Measurements from ENCODE around the gene MC1R.

Gene MC1R

GRCh38 chr16:89954462-89954861 is 35.8 kb downstream of the MC1R start:
- no peak for TF ChIP-seq CTCF (IDR thresholded peaks at IDR 0.05; ENCODE audit: insufficient read depth, low read length, missing control alignments)
- ChIA-PET CTCF (no interaction called here), POLR2A (no interaction called here)
- DNase-seq (ENCODE audit: low read depth, low spot score): no peak
- no peak overlapping the region for H3K4me3 ChIP-seq (ENCODE audit: low read depth, low read length)

GRCh38 chr16:89955001-89955685 is 36.5 kb downstream of the MC1R start:
- POLR2A ChIA-PET: no interaction called here

GRCh38 chr16:89956505-89957215 is 38.0 kb downstream of the MC1R start:
- ChIA-PET POLR2A (no interaction called here), CTCF (no interaction called here)
- no peak for DNase-seq (ENCODE audit: low read depth, low spot score)
- no peak for TF ChIP-seq CTCF (IDR thresholded peaks at IDR 0.05; ENCODE audit: insufficient read depth, low read length, missing control alignments)
- no peak overlapping the region for H3K4me3 ChIP-seq (ENCODE audit: low read depth, low read length)

More at GRCh38 chr16:89955001-89955685, 36.5 kb downstream of the MC1R start:
- TF ChIP-seq CTCF (IDR thresholded peaks at IDR 0.05; ENCODE audit: insufficient read depth, low read length, missing control alignments): no peak
- CTCF ChIA-PET: no interaction called here
- no peak overlapping the region for H3K4me3 ChIP-seq (ENCODE audit: low read depth, low read length)
- no peak for DNase-seq (ENCODE audit: low read depth, low spot score)

- ChIA-PET CTCF (no interaction called here), POLR2A (interaction anchor here (0.6 kb wide), 1 partner anchor 41 kb away, joined by 3 read pairs; no protein-coding TSS in a partner anchor)
- TF ChIP-seq CTCF (IDR thresholded peaks at IDR 0.05; ENCODE audit: insufficient read depth, low read length, missing control alignments): no peak
- no peak for DNase-seq (ENCODE audit: low read depth, low spot score)
- no peak overlapping the region for H3K4me3 ChIP-seq (ENCODE audit: low read depth, low read length)
These were observed 38.6 kb downstream of the MC1R start for GRCh38 chr16:89957216-89957785.

GRCh38 chr16:89958068-89958467 is 39.4 kb downstream of the MC1R start:
- POLR2A ChIA-PET: no interaction called here
- TF ChIP-seq CTCF (IDR thresholded peaks at IDR 0.05; ENCODE audit: insufficient read depth, low read length, missing control alignments): no peak
- DNase-seq (ENCODE audit: low read depth, low spot score): no peak
- CTCF ChIA-PET: no interaction called here
- H3K4me3 ChIP-seq (ENCODE audit: low read depth, low read length): no peak overlapping the region

GRCh38 chr16:89958596-89958995 is 39.9 kb downstream of the MC1R start:
- no peak for TF ChIP-seq CTCF (IDR thresholded peaks at IDR 0.05; ENCODE audit: insufficient read depth, low read length, missing control alignments)
- DNase-seq (ENCODE audit: low read depth, low spot score): no peak
- ChIA-PET POLR2A (no interaction called here), CTCF (no interaction called here)
- H3K4me3 ChIP-seq (ENCODE audit: low read depth, low read length): no peak overlapping the region

Data from AG04449 (cell line).